Measurements from ENCODE around the gene MTCH2. TPM values are rescaled to one million over a fixed set of nuclear protein-coding genes. Genes with fewer than 3 reads are reported as not detected.

The MTCH2 gene
- polyA plus RNA-seq, 5 donors = 54.0 to 69.7 (median 62.9) TPM

Other genes starting within 250 kb of the MTCH2 start
- 10 to 100 TPM; 23.0 to 54.0 (median 35.4) TPM for gene SLC39A13, start 234.0 kb downstream of the MTCH2 start, polyA plus RNA-seq (ENCODE audit: insufficient read depth in 1 of 5, insufficient read length in 5 of 5, low replicate concordance in 1 of 5)
- 100 to 1,000 TPM; 120 to 156 (median 139) TPM for gene PSMC3, start 216.1 kb downstream of the MTCH2 start, polyA plus RNA-seq (ENCODE audit: insufficient read depth in 1 of 5, insufficient read length in 5 of 5, low replicate concordance in 1 of 5)
- 1 to 10 TPM in 1 of 5 donors, under 1 TPM in 4; 0.29 to 5.1 (median 0.37) TPM for gene RAPSN, start 193.4 kb downstream of the MTCH2 start, polyA plus RNA-seq (ENCODE audit: insufficient read depth in 1 of 5, insufficient read length in 5 of 5, low replicate concordance in 1 of 5)
- gene CELF1, start 89.4 kb downstream of the MTCH2 start, polyA plus RNA-seq (ENCODE audit: insufficient read depth in 1 of 5, insufficient read length in 5 of 5, low replicate concordance in 1 of 5) = 100 to 1,000 TPM in 1 of 5 donors, 10 to 100 TPM in 4; 70.6 to 103 (median 85.1) TPM
- gene PTPMT1, start 77.0 kb downstream of the MTCH2 start, polyA plus RNA-seq (ENCODE audit: insufficient read depth in 1 of 5, insufficient read length in 5 of 5, low replicate concordance in 1 of 5) = 10 to 100 TPM; 35.0 to 53.6 (median 38.1) TPM
- 10 to 100 TPM; 19.5 to 20.5 (median 19.9) TPM for gene KBTBD4, start 63.6 kb downstream of the MTCH2 start, polyA plus RNA-seq (ENCODE audit: insufficient read depth in 1 of 5, insufficient read length in 5 of 5, low replicate concordance in 1 of 5)
- 100 to 1,000 TPM; 101 to 116 (median 108) TPM for gene NDUFS3, start 63.5 kb downstream of the MTCH2 start, polyA plus RNA-seq (ENCODE audit: insufficient read depth in 1 of 5, insufficient read length in 5 of 5, low replicate concordance in 1 of 5)
- gene FAM180B, start 55.9 kb downstream of the MTCH2 start, polyA plus RNA-seq (ENCODE audit: insufficient read depth in 1 of 5, insufficient read length in 5 of 5, low replicate concordance in 1 of 5) = under 1 TPM; 0.08 to 0.30 (median 0.24) TPM
- gene C1QTNF4, start 48.1 kb downstream of the MTCH2 start, polyA plus RNA-seq (ENCODE audit: insufficient read depth in 1 of 5, insufficient read length in 5 of 5, low replicate concordance in 1 of 5) = 1 to 10 TPM; 2.6 to 8.1 (median 3.5) TPM
- 10 to 100 TPM in 3 of 5 donors, 1 to 10 TPM in 2; 7.7 to 15.8 (median 10.6) TPM for gene AGBL2, start 72.8 kb upstream of the MTCH2 start, polyA plus RNA-seq (ENCODE audit: insufficient read depth in 1 of 5, insufficient read length in 5 of 5, low replicate concordance in 1 of 5)
- 100 to 1,000 TPM; 157 to 249 (median 220) TPM for gene FNBP4, start 124.8 kb upstream of the MTCH2 start, polyA plus RNA-seq (ENCODE audit: insufficient read depth in 1 of 5, insufficient read length in 5 of 5, low replicate concordance in 1 of 5)
- 10 to 100 TPM; 56.6 to 86.5 (median 79.0) TPM for gene NUP160, start 205.8 kb upstream of the MTCH2 start, polyA plus RNA-seq (ENCODE audit: insufficient read depth in 1 of 5, insufficient read length in 5 of 5, low replicate concordance in 1 of 5)

Measured in right lung (tissue), 5 donors.